Endothelial cell of umbilical vein (primary cell): ENCODE measurements around the gene SERGEF.

Source experiments
- CTCF ChIP-seq, 2 donors: IDR thresholded peaks; 1 replicate in 1 of 2; 2 replicates in 1 of 2; pipeline ENCODE4 v1.5.1; 2011; ENCODE audit warnings: low read length in 2 of 2, mild to moderate bottlenecking in 2 of 2, moderate library complexity in 2 of 2, control low read depth in 1 of 2, inconsistent platforms in 1 of 2, low read depth in 1 of 2; ENCODE audit not compliant: insufficient read depth in 1 of 2; ENCODE audit errors: extremely low read depth in 1 of 2
- EZH2 ChIP-seq: IDR thresholded peaks from 2 replicates; pipeline ENCODE4 v1.6.1; 2012; ENCODE audit warnings: borderline replicate concordance, low read depth, mild to moderate bottlenecking, moderate library complexity, low read length, inconsistent platforms; ENCODE audit not compliant: severe bottlenecking
- FOS ChIP-seq: IDR thresholded peaks from 2 replicates; pipeline ENCODE4 v1.6.1; 2011; ENCODE audit warnings: mild to moderate bottlenecking, low read length, moderate library complexity, borderline replicate concordance; ENCODE audit not compliant: insufficient read depth
- GATA2 ChIP-seq: IDR thresholded peaks from 2 replicates; pipeline ENCODE4 v1.7.0; 2011; ENCODE audit warnings: low read depth, mild to moderate bottlenecking, moderate library complexity, mixed read lengths, low read length; ENCODE audit not compliant: insufficient read length, insufficient read depth
- JUN ChIP-seq: IDR thresholded peaks from 2 replicates; pipeline ENCODE4 v1.6.1; 2011; ENCODE audit warnings: borderline replicate concordance, low read depth; ENCODE audit not compliant: insufficient read length, insufficient read depth
- MAX ChIP-seq: IDR thresholded peaks from 2 replicates; pipeline ENCODE4 v1.6.1; 2011; ENCODE audit not compliant: insufficient read depth, insufficient read length
- MYC ChIP-seq: IDR thresholded peaks from one replicate; pipeline ENCODE4 v1.6.1; 2011; ENCODE audit warnings: mild to moderate bottlenecking, low read depth, low read length
- POLR2A ChIP-seq: IDR thresholded peaks from 2 replicates; pipeline ENCODE4 v1.6.1; 2012; ENCODE audit warnings: low read depth, mild to moderate bottlenecking, control low read depth, low read length
- POLR2AphosphoS5 ChIP-seq: IDR thresholded peaks from 2 replicates; pipeline ENCODE4 v1.6.1; 2012; ENCODE audit warnings: low read depth, mild to moderate bottlenecking, control low read depth, low read length, moderate library complexity; ENCODE audit not compliant: insufficient read depth

- TF ChIP-seq CTCF (IDR thresholded peaks at IDR 0.05; ENCODE audit: extremely low read depth in 1 of 2, insufficient read depth in 1 of 2, low read depth in 1 of 2, low read length in 2 of 2) (no peak), EZH2 (no peak), GATA2 (no peak), MYC (no peak), POLR2A (no peak), JUN (no peak), POLR2AphosphoS5 (no peak), FOS (no peak), MAX (no peak)
These were observed 181.6 kb downstream of the SERGEF start for GRCh38 chr11:17831228-17831627.
